Loucy (cell line): Measurements from ENCODE around the gene PRR23E.

Source experiments
- H2AFZ ChIP-seq: fragments of 200-600 bp; sonication (generic); 2 replicates; pipeline ENCODE4 v1.6.0; 2016; ENCODE audit warnings: antibody characterized with exemption, mild to moderate bottlenecking, low read length, moderate library complexity
- H3F3A ChIP-seq: fragments of 200-600 bp; 2 replicates; pipeline ENCODE4 v1.6.0; 2016; ENCODE audit warnings: antibody characterized with exemption, low read depth, mild to moderate bottlenecking
- H3K27me3 ChIP-seq: fragments of 200-600 bp; sonication (generic); 2 replicates; pipeline ENCODE4 v1.6.1; 2014; ENCODE audit warnings: low read length, mild to moderate bottlenecking; ENCODE audit not compliant: insufficient read depth, poor library complexity, severe bottlenecking
- H3K36me3 ChIP-seq: fragments of 200-600 bp; sonication (generic); 2 replicates; pipeline ENCODE4 v1.6.1; 2016; ENCODE audit warnings: low read length; ENCODE audit not compliant: insufficient read depth
- H3K4me1 ChIP-seq: fragments of 200-600 bp; sonication (generic); 2 replicates; pipeline ENCODE4 v1.5.1; 2014; ENCODE audit warnings: low read length, mild to moderate bottlenecking; ENCODE audit not compliant: insufficient read depth, poor library complexity, severe bottlenecking
- H3K4me2 ChIP-seq: fragments of 200-600 bp; sonication (generic); 2 replicates; pipeline ENCODE4 v1.6.0; 2014; ENCODE audit warnings: antibody characterized with exemption, low read length, low read depth, mild to moderate bottlenecking; ENCODE audit not compliant: poor library complexity, severe bottlenecking
- H3K4me3 ChIP-seq: fragments of 200-600 bp; sonication (generic); 2 replicates; pipeline ENCODE4 v1.5.1; 2014; ENCODE audit warnings: low read length, mild to moderate bottlenecking, mixed read lengths; ENCODE audit not compliant: poor library complexity, severe bottlenecking
- H3K79me2 ChIP-seq: fragments of 200-600 bp; sonication (generic); 2 replicates; pipeline ENCODE4 v1.6.1; 2014; ENCODE audit warnings: low read length; ENCODE audit not compliant: insufficient read depth
- H3K9ac ChIP-seq: fragments of 200-600 bp; sonication (generic); 2 replicates; pipeline ENCODE4 v1.6.0; 2014; ENCODE audit warnings: mild to moderate bottlenecking, low read depth, low read length, moderate library complexity; ENCODE audit not compliant: poor library complexity, severe bottlenecking
- H3K9me2 ChIP-seq: fragments of 200-600 bp; sonication (generic); replicated peaks from 2 replicates; pipeline ENCODE4 v1.6.1; 2016; ENCODE audit warnings: low read depth, low read length, mixed read lengths
- H3K9me3 ChIP-seq: fragments of 200-600 bp; sonication (generic); 2 replicates; pipeline ENCODE4 v1.6.1; 2014; ENCODE audit warnings: mild to moderate bottlenecking, antibody characterized with exemption, low read length, low read depth; ENCODE audit not compliant: insufficient read depth
- H4K20me1 ChIP-seq: fragments of 200-600 bp; sonication (generic); 2 replicates; pipeline ENCODE4 v1.6.0; 2014; ENCODE audit warnings: antibody characterized with exemption, low read length, mild to moderate bottlenecking; ENCODE audit not compliant: insufficient read depth, poor library complexity, severe bottlenecking
- CTCF ChIP-seq: fragments of 200-600 bp; sonication (generic); conservative IDR thresholded peaks from 2 replicates; pipeline ENCODE4 v1.5.1; 2014; ENCODE audit warnings: mild to moderate bottlenecking, antibody characterized with exemption, low read length
- EZH2phosphoT487 ChIP-seq: fragments of 200-600 bp; IDR thresholded peaks from 2 replicates; pipeline ENCODE4 v1.6.1; 2018; ENCODE audit warnings: antibody characterized with exemption, mild to moderate bottlenecking, moderate library complexity, borderline replicate concordance

The PRR23E gene

GRCh38 chr3:127193341-127193740, 410 bp downstream of the PRR23E start:
- no peaks in the 10 kb centered on the region for H4K20me1 ChIP-seq
- H3K4me3 ChIP-seq, result no peak overlapping the region
- H3K9me2 ChIP-seq, result no peaks in the 10 kb centered on the region
- no peak overlapping the region for H2AFZ ChIP-seq
- no peak for TF ChIP-seq CTCF
- TF ChIP-seq EZH2phosphoT487, result no peak
- no peaks in the 10 kb centered on the region for H3F3A ChIP-seq
- H3K9me3 ChIP-seq, result peaks cover 7% of the 10 kb centered on the region; the same call in 1 of the 2 replicates
- H3K4me1 ChIP-seq, result peaks cover 3% of the 10 kb centered on the region
- H3K36me3 ChIP-seq, result no peaks in the 10 kb centered on the region
- no peaks in the 10 kb centered on the region for H3K79me2 ChIP-seq
- H3K27me3 ChIP-seq, result no peaks in the 10 kb centered on the region
- H3K4me2 ChIP-seq, result no peak overlapping the region
- H3K9ac ChIP-seq, result no peak overlapping the region

- Histone ChIP-seq H3K79me2 (no peaks in the 10 kb centered on the region), H3K4me3 (no peak overlapping the region), H3K9ac (no peak overlapping the region), H3K27me3 (no peaks in the 10 kb centered on the region), H2AFZ (no peak overlapping the region), H4K20me1 (no peaks in the 10 kb centered on the region), H3K9me3 (peaks cover 7% of the 10 kb centered on the region; the same call in 1 of the 2 replicates), H3K4me1 (peaks cover 3% of the 10 kb centered on the region), H3K9me2 (no peaks in the 10 kb centered on the region), H3K4me2 (no peak overlapping the region), H3F3A (no peaks in the 10 kb centered on the region), H3K36me3 (no peaks in the 10 kb centered on the region)
- TF ChIP-seq EZH2phosphoT487 (no peak), CTCF (no peak)
These were observed 844 bp downstream of the PRR23E start for GRCh38 chr3:127193775-127194174.

- Histone ChIP-seq H3K9me3 (peaks cover 7% of the 10 kb centered on the region; the same call in 1 of the 2 replicates), H3K27me3 (no peaks in the 10 kb centered on the region), H2AFZ (no peak overlapping the region), H3K4me2 (no peak overlapping the region), H3K36me3 (no peaks in the 10 kb centered on the region), H3K79me2 (no peaks in the 10 kb centered on the region), H3K4me3 (no peak overlapping the region), H4K20me1 (no peaks in the 10 kb centered on the region), H3F3A (no peaks in the 10 kb centered on the region), H3K4me1 (peaks cover 3% of the 10 kb centered on the region), H3K9ac (no peak overlapping the region), H3K9me2 (no peaks in the 10 kb centered on the region)
- TF ChIP-seq EZH2phosphoT487, result no peak
These were observed 1.8 kb downstream of the PRR23E start for GRCh38 chr3:127194601-127195187.

GRCh38 chr3:127195417-127195816, 2.5 kb downstream of the PRR23E start:
- peaks cover 7% of the 10 kb centered on the region; the same call in 1 of the 2 replicates for H3K9me3 ChIP-seq
- TF ChIP-seq EZH2phosphoT487 (no peak), CTCF (no peak)
- H3K9me2 ChIP-seq, result no peaks in the 10 kb centered on the region
- no peak overlapping the region for H3K4me3 ChIP-seq
- H3K36me3 ChIP-seq, result no peaks in the 10 kb centered on the region
- no peaks in the 10 kb centered on the region for H4K20me1 ChIP-seq
- no peaks in the 10 kb centered on the region for H3K27me3 ChIP-seq
- no peak overlapping the region for H3K9ac ChIP-seq
- peaks cover 3% of the 10 kb centered on the region for H3K4me1 ChIP-seq
- no peak overlapping the region for H3K4me2 ChIP-seq
- H2AFZ ChIP-seq, result no peak overlapping the region
- no peaks in the 10 kb centered on the region for H3K79me2 ChIP-seq
- H3F3A ChIP-seq, result no peaks in the 10 kb centered on the region
